H1 (cell line): Measurements from ENCODE around the gene TEX36. TPM values are rescaled to one million over a fixed set of nuclear protein-coding genes. Genes with fewer than 3 reads are reported as not detected.

Experiments
- ASH2L ChIP-seq: fragments of 200-600, 300-600 bp; sonication (generic); IDR thresholded peaks from one replicate; pipeline ENCODE4 v1.7.1; 2017; ENCODE audit warnings: low read length
- ATF3 ChIP-seq: IDR thresholded peaks from 2 replicates; pipeline ENCODE4 v1.6.1; 2011; ENCODE audit warnings: low read depth, mild to moderate bottlenecking, low read length; ENCODE audit not compliant: insufficient read depth
- JUN ChIP-seq: IDR thresholded peaks from 2 replicates; pipeline ENCODE4 v1.6.1; 2011; ENCODE audit warnings: low read depth, mild to moderate bottlenecking, improper control_type of control experiment, low read length
- RNF2 ChIP-seq: fragments of 200-900, 300-1000 bp; sonication (generic); IDR thresholded peaks from 2 replicates; pipeline ENCODE4 v1.7.1; 2016; ENCODE audit warnings: borderline replicate concordance, low read depth, mild to moderate bottlenecking, antibody characterized with exemption, low read length; ENCODE audit not compliant: poor library complexity, severe bottlenecking; ENCODE audit errors: missing control alignments
- SP2 ChIP-seq: IDR thresholded peaks from 2 replicates; pipeline ENCODE4 v1.6.1; 2012; ENCODE audit warnings: mild to moderate bottlenecking, low read length, inconsistent platforms
- SRF ChIP-seq: IDR thresholded peaks from 2 replicates; pipeline ENCODE4 v1.6.1; 2011; ENCODE audit warnings: mild to moderate bottlenecking, low read depth, low read length, moderate library complexity
- polyA plus RNA-seq, 7 experiments: library from polyadenylated mRNA; depleted of rRNA in 3 of 7; stranded (reverse) in 5 of 7; unstranded in 2 of 7; fragments of >200 nt in 5 of 7; fragments of 200-250 nt in 2 of 7; gene quantifications; 1 replicate in 5 of 7; 2 replicates in 1 of 7; 4 replicates in 1 of 7; pipeline versions ENCODE4 v1.2.1 to v1.2.3, GENCODE V29; 2011 to 2013; ENCODE audit warnings: missing spikeins in 2 of 7, mixed read lengths in 2 of 7
- total RNA-seq: library from RNA; stranded (reverse); fragmentation: NEBNext Ultra II Directional; extraction: Animal tissue kit (Norgen Biotek cat#: 25700); gene quantifications from 2 replicates; pipeline ENCODE4 v1.2.1, GENCODE V29; 2021

The TEX36 gene
- total and polyA plus RNA-seq, 2 of the 8 experiments (the other 6 are each of a cell fraction or from before 2014, with no cell fraction given): not detected

DNA sequence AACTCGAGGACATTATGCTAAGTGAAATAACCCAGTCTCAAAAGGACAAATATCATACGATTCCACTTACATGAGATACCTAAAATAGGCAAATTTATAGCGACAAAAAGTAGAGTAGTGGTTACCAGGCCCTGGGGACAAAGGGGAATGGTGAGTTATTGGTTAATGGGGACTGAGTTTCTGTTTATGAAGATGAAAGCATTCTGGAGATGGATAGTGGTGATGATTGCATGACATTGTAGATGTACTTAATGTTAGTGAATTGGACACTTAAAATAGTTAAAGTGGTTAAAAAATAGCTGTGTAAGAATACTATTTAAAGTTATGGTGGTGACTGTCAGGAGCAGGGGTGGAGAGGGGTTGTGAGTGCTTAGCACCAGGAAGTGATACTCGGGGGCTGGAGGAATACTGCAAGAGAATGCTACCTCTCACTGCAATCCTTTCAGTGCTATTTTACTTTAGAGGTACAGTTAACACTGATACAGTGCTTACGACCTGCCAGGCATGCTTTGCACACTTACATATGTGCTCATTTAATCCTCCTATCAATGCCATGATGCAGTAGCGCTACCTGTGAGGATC is 16.7 kb upstream of the TEX36 start (continued):
- TF ChIP-seq JUN: no peak
- no peak for TF ChIP-seq ASH2L
- no peak for TF ChIP-seq SRF
- no peak for TF ChIP-seq RNF2
- TF ChIP-seq ATF3: no peak
- no peak for TF ChIP-seq SP2
